ENCODE measurements around the gene STAT1.

The STAT1 gene

GRCh38 chr2:190959911-190960788 lies 53.8 kb downstream of the STAT1 start:
- no peak for DNase-seq (ENCODE audit: low spot score)

GRCh38 chr2:190953257-190953656 lies 60.7 kb downstream of the STAT1 start:
- DNase-seq (ENCODE audit: low spot score), result no peak

DNA sequence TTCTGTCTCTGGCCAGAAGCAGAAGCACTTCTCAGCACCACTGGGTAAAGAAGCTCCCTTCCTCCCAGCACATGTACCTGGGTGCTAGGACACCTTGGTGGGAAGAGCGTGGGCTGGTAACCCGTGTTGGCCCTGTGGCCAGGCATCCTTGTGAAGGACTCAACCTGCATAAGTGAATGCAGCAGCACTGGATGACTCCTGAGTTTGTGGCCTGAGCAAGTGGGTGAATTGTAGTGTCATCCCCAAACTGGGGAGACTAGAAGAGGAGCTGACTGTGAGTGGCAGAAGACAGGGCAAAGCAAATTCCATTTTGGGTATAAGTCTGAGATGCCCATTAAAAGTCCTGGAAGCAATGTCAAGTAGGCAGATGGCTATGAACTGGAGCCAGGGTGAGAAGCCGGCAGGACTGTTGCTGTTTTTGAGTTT lies 63.4 kb downstream of the STAT1 start:
- DNase-seq (ENCODE audit: low spot score), result no peak

- DNase-seq (ENCODE audit: low spot score), result no peak
Observed at GRCh38 chr2:190948671-190949070, 65.3 kb downstream of the STAT1 start.

- DNase-seq (ENCODE audit: low spot score), result no peak
Observed at GRCh38 chr2:190947711-190948251, 66.2 kb downstream of the STAT1 start.

DNA sequence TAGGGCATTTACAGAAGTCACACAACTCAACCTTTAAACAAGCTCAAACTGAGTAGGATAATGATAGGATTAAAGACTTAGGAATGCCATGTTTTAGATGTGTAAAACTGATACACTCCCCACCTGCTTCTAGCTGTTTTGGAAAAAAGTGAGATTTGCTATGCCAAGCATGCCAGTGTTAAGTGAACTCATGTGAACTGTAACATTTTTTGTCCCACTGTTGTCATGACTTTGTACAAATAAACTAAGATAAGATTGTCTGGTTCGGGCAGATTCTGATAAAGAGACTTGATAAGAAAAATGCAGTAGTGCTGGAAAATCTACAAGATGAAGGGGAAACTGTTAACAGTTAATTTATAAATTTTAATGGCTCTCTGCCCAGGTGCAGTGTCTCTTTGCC lies 66.8 kb downstream of the STAT1 start:
- no peak for DNase-seq (ENCODE audit: low spot score)

GRCh38 chr2:190943706-190944105 lies 70.3 kb downstream of the STAT1 start:
- no peak for DNase-seq (ENCODE audit: low spot score)

DNA sequence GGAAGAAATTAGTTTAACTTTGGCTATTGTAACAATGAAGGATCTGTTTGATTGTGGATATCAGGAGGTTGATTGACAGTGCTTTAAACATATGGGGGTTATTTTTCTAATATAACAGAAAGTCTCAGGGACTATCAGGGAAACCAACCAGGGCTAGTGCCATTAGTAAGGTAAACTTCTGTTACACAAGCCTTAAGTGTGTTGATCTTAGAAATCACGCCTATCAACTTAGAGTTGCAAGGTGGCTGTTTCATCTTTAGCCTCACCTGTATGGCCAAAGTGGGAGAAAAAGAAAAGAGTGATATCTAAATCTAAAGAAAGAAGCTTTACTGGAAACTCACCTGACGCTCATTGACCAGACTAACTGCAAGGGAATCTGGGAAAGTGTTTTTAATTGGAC lies 71.3 kb downstream of the STAT1 start:
- DNase-seq (ENCODE audit: low spot score), result no peak

GRCh38 chr2:190941571-190941970 lies 72.4 kb downstream of the STAT1 start:
- no peak for DNase-seq (ENCODE audit: low spot score)

GRCh38 chr2:190940454-190940853 lies 73.5 kb downstream of the STAT1 start:
- no peak for DNase-seq (ENCODE audit: low spot score)

- no peak for DNase-seq (ENCODE audit: low spot score)
Observed at GRCh38 chr2:190938771-190939335, 75.1 kb downstream of the STAT1 start.

- no peak for DNase-seq (ENCODE audit: low spot score)
Observed at GRCh38 chr2:190935054-190935453, 78.9 kb downstream of the STAT1 start.

- DNase-seq (ENCODE audit: low spot score), result no peak
Observed at GRCh38 chr2:190933361-190933760, 80.6 kb downstream of the STAT1 start.

GRCh38 chr2:190932514-190932913 lies 81.5 kb downstream of the STAT1 start:
- no peak for DNase-seq (ENCODE audit: low spot score)

DNA sequence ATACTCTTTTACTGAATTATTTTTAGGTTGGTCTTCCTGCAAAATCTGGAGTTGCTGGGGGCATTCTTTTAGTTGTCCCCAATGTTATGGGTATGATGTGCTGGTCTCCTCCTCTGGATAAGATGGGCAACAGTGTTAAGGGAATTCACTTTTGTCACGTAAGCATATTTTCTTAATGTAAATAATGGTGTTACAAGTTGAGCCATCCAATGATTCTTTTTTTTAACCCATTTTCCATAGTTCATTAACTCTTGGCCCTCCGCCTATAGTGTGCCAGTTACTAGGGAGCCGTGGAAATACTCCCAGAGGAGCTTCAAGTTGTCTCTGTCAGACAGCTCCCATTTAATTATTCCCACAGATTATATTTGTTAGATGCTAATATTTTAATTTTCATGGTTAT lies 83.6 kb downstream of the STAT1 start:
- DNase-seq (ENCODE audit: low spot score), result no peak

DNA sequence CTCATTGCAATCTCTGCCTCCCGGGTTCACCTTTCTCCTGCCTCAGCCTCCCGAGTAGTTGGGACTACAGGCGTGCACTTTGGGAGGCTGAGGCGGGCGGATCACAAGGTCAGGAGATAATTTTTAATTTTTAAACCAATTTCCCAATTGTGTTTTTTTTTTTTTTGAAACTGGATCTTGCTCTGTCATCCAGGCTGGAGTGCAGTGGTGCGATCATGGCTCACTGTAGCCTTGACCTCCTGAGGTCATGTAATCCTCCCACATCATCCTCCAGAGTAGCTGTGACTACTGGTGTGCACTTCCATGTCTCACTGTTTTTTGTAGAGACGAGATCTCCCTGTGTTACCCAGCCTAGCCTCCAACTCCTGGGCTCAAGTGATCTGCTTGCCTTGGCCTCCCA lies 84.1 kb downstream of the STAT1 start:
- DNase-seq (ENCODE audit: low spot score), result no peak

- DNase-seq (ENCODE audit: low spot score), result no peak
Observed at GRCh38 chr2:190927301-190927700, 86.7 kb downstream of the STAT1 start.

GRCh38 chr2:190922376-190922775 lies 91.6 kb downstream of the STAT1 start:
- DNase-seq (ENCODE audit: low spot score), result no peak

DNA sequence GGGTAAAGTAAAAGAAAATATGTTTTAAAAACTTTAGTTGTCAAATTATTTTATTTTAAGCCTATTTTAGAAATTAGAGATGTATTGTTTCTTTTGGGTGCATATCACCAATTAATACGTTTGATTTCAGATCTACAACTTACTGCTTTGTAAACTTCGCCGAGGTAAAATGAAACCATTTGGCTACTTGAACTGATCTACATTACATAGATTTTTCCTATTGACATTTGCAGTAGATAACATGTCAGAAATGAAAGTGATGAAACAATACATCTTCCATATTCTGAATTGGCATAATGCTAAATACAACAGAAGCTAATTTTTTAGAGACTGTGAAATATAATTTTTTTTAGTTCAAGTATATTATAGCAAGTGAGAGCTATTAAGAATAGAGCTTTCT lies 93.9 kb downstream of the STAT1 start:
- DNase-seq (ENCODE audit: low spot score), result no peak
